HG03354 (cell line): ENCODE data around the gene CD99L2.
"Not testable (repeated sequence)": the region's sequence is repeated elsewhere in the genome, so short reads cannot be mapped to it uniquely, and the experiment has no call there.

Experiments used
- ATAC-seq: cut with Tn5 transposase; IDR thresholded peaks from one replicate; pipeline ENCODE4 v1.9.1; 2021; ENCODE audit warnings: mild to moderate bottlenecking; ENCODE audit not compliant: unreplicated experiment, poor library complexity, severe bottlenecking

The CD99L2 gene

GRCh38 chrX:150863191-150863590 is 35.3 kb downstream of the CD99L2 start:
- ATAC-seq = no peak

DNA sequence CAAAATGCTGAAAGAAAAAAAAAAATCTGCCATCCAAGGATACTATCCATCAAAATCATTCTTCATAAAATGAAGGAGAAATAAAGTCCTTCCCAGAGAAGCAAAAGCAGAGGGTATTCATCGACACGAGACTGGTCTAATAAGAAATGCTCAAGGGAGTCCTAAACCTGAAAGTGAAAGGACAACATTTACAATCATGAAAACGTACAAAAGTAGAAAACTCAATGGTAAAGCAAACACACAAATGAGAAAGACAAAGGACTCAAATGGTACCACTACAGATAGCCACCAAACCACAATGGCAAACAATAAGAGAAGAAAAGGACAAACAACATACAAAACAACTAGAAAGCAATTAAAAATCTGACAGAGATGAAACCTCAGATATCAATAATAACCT is 41.0 kb downstream of the CD99L2 start:
- ATAC-seq = no peak

DNA sequence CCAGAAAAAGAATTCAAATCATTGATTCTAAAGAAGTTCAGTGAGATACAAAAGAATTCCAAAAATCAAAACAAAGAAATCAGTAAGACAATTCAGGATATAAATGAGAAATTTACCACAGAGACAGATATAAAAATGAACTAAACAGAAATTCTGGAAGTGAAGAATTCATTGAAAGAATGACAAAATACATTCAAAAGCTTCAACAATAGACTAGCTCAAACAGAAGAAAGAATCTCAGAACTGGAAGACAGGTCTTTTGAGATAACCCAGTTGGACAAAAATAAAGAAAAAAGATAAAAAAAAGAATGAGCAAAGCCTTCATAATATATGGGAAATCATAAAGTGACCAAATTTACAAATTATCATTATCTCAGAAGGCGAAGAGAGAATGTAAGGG is 41.7 kb downstream of the CD99L2 start:
- no peak for ATAC-seq

DNA sequence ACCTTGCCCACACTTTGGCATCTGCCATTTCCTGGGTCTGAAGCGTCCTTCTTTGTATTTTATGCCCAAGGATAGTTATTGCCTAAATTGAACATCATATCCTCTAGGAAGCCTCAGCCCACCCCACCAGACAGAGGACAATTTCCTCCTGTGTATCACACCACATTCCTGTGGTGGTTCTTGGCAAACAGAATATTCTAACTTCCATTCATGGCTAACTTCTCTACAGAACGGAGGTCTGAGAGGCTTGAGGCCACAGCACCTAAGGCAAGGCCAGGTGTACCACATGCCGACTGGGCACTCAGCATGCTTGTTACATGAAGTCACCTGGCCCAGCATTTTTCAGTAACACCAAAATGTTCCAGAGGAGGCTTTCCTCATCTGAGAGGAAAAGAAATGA is 42.4 kb downstream of the CD99L2 start:
- no peak for ATAC-seq

DNA sequence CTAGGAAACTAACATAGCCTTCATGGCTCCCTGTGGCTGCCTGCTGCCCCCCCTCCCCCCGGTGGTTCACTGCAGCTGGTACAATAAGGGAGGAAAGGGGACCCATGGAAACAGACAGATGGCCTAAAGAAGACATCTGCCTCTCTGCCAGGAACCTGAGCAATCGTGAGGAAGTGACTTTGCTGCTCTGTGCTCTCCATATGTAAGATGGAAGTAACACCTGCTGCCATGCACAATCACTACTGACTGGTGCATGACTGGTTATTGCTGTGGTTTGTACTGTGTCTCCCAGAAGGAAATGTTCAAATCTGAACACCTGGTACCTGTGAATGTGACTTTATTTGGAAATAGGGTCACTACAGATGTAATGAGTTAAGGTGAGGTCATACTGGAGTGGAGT is 43.6 kb downstream of the CD99L2 start:
- ATAC-seq = no peak

DNA sequence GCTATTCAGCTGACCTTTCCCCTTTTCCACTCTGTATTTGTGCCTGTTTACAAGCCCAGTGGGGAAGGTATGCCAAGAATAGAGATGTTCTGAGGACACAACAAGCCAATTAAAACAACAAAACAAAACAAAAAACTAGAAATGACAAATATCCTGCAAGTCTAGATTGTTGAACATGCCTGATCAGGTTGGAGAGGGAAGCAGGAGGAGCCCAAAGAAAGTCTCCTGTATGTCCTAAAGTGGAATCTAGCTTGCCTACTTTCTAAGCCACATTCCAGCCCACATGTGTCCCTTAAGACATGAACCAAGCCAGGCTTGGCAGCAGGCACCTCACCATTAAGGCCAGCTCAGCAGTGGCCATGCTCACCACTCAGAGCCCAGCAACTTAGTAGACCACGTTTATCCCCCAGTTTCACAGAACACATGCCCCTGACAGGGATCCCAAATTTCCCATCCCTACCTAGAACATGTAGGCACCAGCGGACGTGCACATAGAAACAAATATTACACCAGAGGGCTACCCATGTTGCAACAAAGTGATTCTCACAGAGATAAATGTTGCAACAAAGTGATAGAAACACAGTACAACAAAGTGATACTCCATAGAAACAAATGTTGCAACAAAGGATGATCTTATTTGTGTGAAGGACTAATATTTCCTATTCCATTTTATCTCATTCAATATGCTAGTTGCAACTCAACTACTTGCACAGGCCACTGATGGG is 48.3 kb downstream of the CD99L2 start:
- no peak for ATAC-seq

GRCh38 chrX:150849486-150849885 is 49.0 kb downstream of the CD99L2 start:
- peak; percentile 46 for ATAC-seq

- peak; percentile 15 for ATAC-seq
Measured at GRCh38 chrX:150848914-150849365, 49.5 kb downstream of the CD99L2 start.

- no peak for ATAC-seq
Measured at GRCh38 chrX:150847088-150847487, 51.4 kb downstream of the CD99L2 start.

GRCh38 chrX:150846130-150846529 is 52.3 kb downstream of the CD99L2 start:
- no peak for ATAC-seq

DNA sequence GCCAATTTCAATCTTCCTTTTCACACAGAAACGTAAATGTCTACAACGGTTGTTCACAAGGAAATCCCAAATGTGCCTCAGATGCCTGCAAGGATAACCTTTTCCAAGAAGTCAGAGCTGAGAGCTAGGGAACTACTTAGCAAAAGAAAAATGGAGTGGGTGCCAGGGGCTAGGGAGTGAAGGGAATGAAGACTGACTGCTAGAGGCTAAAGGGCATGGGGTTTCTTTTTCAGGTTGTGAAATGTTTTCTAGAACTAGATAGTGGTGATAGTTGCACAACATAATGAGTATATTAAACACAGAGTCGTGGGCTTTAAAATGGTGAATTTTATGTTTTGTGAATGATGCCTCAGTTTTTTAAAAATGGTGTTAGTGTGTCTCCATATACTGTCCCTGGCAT is 53.4 kb downstream of the CD99L2 start:
- ATAC-seq = no peak

DNA sequence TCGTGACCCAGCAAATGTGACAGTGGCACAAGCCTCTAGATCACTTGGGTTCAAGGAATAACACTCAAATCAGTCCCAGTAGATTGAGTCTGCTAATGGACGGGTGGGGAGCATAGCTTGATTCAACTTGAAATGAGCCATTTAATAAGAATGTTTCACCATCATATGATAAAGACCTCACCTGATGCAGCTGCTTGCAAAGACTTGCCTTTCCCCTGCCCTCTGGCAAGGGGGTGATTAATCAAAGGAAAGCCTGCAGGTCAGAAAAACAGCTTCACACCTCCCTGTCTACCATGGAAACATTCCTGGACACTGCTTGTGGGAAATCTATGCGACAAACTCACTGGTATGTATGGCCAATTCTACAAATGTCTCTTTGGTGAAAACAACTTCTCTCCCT is 54.5 kb downstream of the CD99L2 start:
- no peak for ATAC-seq

DNA sequence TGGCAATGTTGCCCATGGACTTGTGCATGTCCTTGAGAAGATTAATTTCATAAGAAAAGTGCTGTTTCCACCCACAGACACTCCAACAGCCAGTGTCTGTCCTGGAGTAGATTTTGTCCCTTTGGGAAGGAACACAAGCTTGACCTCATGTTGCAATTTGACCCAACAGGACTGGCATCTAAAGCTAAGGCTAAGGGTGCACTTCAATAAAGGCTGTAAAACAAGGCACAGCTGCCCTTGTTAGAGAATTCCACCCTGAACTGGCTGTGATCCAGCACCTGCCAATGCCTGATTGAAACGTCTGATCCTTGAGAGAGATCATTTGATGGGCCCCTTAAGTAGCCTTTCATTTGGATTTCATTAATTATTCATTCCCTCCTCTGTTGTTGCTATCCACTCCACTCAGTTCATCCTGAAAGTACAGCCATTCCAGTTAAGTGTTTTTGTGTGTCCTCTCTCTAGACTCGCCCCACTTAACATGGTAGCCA is 56.2 kb downstream of the CD99L2 start:
- ATAC-seq = no peak

DNA sequence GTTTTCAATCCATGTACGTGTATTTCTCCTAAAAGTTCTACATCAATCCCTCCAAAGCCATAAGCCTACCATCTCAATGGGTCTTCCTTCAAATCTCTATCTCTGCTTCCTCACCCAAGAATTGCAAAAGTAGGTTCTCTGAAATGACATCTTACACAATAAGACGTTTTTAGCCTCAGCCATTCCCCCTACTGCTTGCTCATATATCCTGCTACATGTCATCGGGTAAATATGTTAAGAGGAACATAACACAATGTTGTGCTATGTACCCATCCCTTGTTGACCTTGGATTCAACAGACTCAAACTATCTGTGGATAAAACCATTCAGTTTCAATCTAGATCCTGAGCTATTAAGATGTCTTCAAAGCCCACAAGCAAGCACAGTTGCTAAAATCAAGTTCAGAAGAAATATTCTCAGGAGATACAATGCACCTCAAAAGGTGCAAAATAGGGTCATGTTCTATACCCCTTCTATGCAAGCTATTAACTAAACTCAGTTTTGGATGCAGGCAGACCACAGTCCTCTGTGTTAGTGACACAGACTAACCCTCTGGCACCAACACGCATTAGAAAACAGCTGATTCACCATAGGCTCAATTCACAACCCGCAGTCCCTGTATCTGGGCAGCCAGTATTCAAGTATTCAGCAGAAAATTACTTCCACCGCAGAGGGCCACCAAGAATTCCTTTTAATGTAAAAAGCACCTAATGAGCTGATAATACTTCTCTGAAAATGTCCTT is 56.8 kb downstream of the CD99L2 start:
- ATAC-seq = no peak

DNA sequence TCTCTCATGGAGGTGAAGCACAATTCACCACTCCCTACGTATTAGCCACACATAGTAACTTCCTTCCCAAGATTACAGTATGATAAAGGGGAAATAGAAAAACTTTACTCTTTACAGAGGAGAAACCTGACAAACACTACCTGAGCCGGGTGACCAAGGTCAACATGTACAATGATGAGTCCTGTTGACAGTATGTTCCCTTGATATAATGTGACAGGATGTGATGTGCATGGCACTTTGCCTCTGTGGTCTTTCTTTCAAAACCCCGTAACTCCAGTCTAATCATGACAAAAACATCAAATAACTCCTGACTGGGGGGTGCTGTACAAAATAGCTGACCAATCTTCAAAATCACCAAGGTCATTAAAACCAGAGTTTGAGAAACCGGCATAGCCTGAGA is 60.6 kb downstream of the CD99L2 start:
- no peak for ATAC-seq

- no peak for ATAC-seq
Measured at GRCh38 chrX:150834695-150835094, 63.8 kb downstream of the CD99L2 start.

GRCh38 chrX:150833454-150834056 is 64.9 kb downstream of the CD99L2 start:
- ATAC-seq = no peak

- no peak for ATAC-seq
Measured at GRCh38 chrX:150831863-150832262, 66.6 kb downstream of the CD99L2 start.

DNA sequence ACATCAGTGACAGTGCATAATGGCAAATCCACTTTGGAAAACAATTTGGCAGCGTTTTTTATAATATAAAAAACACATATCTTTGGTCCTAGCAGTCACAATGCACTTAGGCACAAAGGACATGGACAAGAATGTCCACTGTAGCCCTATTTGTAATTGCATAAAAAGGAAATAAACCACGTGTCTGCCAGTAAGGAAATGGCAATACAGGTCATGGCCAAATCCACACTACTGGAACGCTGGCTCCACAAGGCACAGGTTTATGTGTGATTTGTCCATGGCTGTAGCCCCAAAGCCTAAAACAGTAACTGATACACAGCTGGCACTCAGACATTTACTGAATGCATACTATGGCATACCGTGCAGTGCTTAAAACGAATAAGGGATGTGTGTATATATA is 69.7 kb downstream of the CD99L2 start:
- no peak for ATAC-seq

DNA sequence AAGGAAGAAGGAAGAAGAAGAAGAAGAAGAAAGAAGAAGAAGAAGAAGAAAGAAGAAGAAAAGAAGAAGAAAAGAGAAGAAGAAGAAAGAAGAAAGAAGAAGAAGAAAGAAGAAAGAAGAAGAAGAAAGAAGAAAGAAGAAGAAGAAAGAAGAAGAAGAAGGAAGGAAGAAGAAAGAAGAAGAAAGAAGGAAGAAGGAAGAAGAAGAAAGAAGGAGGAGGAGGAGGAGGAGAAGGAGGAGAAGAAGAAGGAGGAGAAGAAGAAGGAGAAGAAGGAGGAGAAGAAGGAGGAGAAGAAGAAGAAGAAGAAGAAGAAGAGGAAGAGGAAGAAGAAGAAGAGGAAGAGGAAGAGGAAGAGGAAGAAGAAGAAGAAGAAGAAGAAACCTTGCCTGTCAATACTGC is 74.1 kb downstream of the CD99L2 start:
- not testable (repeated sequence) for ATAC-seq

- not testable (repeated sequence) for ATAC-seq
Measured at GRCh38 chrX:150823826-150824225, 74.6 kb downstream of the CD99L2 start.
